Muscle of arm (tissue), 14 donors: ENCODE results near the gene ATRX. TPM values are rescaled to one million over a fixed set of nuclear protein-coding genes. Genes with fewer than 3 reads are reported as not detected.
A peak's percentile ranks its signal among the peaks of the same experiment; 100 is the strongest.
"Not testable (repeated sequence)": the region's sequence is repeated elsewhere in the genome, so short reads cannot be mapped to it uniquely, and the experiment has no call there.

Source experiments
- DNase-seq: peaks from one replicate; pipeline ENCODE4 v3.0.0-alpha.2; 2013
- long read RNA-seq, 11 donors: transcript quantifications; one replicate each; lab custom pipeline, GENCODE V29; 2026
- polyA plus RNA-seq, 12 donors: library from polyadenylated mRNA; unstranded; fragments of 120-200 nt; gene quantifications; one replicate each; pipeline ENCODE4 v1.2.1, GENCODE V29; 2013; ENCODE audit not compliant: insufficient read length in 12 of 12

The ATRX gene
- polyA plus RNA-seq: 100 to 1,000 TPM in 1 of 12 donors, 10 to 100 TPM in 11; 48.2 to 306 (median 59.9) TPM
- long read RNA-seq, donor 1, partial matches to known transcripts: 18 of 26 reads
- long read RNA-seq, donor 1, other reads (novel, unspliced or antisense): 0 of 26 reads
- long read RNA-seq, donor 2, transcript ATRX-207 (2 exons, 2,967 nt): major isoform, 7 of 52 reads
- long read RNA-seq, donor 2, partial matches to known transcripts: 43 of 52 reads
- long read RNA-seq, donor 2, other reads (novel, unspliced or antisense): 0 of 52 reads
- long read RNA-seq, donor 3, partial matches to known transcripts: 31 of 33 reads
- long read RNA-seq, donor 3, other reads (novel, unspliced or antisense): 0 of 33 reads
- long read RNA-seq, donor 4, partial matches to known transcripts: 8 of 11 reads
- long read RNA-seq, donor 4, other reads (novel, unspliced or antisense): 0 of 11 reads
- long read RNA-seq, donor 5, transcript ATRX-207 (2 exons, 2,967 nt): major isoform, 26 of 81 reads
- long read RNA-seq, donor 5, partial matches to known transcripts: 54 of 81 reads
- long read RNA-seq, donor 5, other reads (novel, unspliced or antisense): 0 of 81 reads
- long read RNA-seq, donor 6, transcript ATRX-207 (2 exons, 2,967 nt): major isoform, 6 of 14 reads
- long read RNA-seq, donor 6, partial matches to known transcripts: 6 of 14 reads
- long read RNA-seq, donor 6, other reads (novel, unspliced or antisense): 0 of 14 reads
- long read RNA-seq, donor 7, partial matches to known transcripts: 5 of 8 reads
- long read RNA-seq, donor 7, other reads (novel, unspliced or antisense): 0 of 8 reads
- long read RNA-seq, donor 8, transcript ATRX-207 (2 exons, 2,967 nt): major isoform, 11 of 70 reads
- long read RNA-seq, donor 8, partial matches to known transcripts: 56 of 70 reads
- long read RNA-seq, donor 8, other reads (novel, unspliced or antisense): 0 of 70 reads
- long read RNA-seq, donor 9, partial matches to known transcripts: 16 of 20 reads
- long read RNA-seq, donor 9, other reads (novel, unspliced or antisense): 0 of 20 reads
- long read RNA-seq, donor 10, partial matches to known transcripts: 34 of 39 reads
- long read RNA-seq, donor 10, other reads (novel, unspliced or antisense): 0 of 39 reads
- long read RNA-seq, donor 11, transcript ATRX-207 (2 exons, 2,967 nt): major isoform, 6 of 50 reads
- long read RNA-seq, donor 11, partial matches to known transcripts: 41 of 50 reads
- long read RNA-seq, donor 11, other reads (novel, unspliced or antisense): 0 of 50 reads

GRCh38 chrX:77785486-77786364 lies at the start of gene ATRX:
Gene ATRX (minus strand): TSS chrX:77786216. CDS start chrX:77786001, 215 bp downstream.
- DNase-seq: peak; percentile 69

GRCh38 chrX:77831544-77831943 lies 45.5 kb upstream of the ATRX start:
- DNase-seq: not testable (repeated sequence)

GRCh38 chrX:77821989-77822388 lies 36.0 kb upstream of the ATRX start:
- not testable (repeated sequence) for DNase-seq

GRCh38 chrX:77820091-77820727 lies 34.2 kb upstream of the ATRX start:
- peak; percentile 27 for DNase-seq

DNA sequence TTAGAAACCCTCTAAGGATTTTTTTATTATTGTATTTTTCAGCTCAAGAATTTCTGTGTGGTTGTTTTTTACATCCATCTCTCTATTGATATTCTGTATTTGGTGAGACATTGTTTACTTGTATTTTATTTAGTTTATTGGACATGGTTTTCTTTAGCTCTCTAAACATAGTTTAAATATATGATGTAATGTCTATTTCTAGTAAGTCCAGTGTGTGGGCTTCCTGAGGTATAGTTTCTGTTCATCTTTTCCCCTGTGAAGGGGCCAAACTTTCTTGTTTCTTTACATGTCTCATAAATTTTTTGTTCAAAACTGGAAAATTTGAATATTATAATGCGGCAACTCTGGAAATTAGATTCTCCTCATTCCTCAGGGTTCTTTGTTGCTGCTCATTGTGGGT lies 28.2 kb upstream of the ATRX start:
- DNase-seq: no peak

GRCh38 chrX:77802201-77802600 lies 16.2 kb upstream of the ATRX start:
- DNase-seq: no peak

DNA sequence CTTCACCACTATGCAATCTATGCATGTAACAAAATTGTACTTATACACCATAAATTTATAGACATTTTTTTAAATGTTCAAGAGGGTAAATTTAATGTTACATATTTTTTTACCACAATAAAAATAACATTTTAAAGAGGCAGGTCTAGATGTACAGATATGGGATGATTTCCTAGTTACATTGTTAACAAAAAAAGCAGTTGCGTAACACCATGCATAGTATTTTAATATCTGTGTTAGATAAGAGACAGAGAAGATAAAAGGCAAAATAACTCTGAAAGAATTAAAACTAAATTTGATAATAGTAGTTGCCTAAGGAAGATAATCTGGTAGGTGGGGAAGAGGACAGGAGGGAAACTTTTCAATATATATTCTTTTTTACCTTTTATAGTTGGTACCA lies 9.1 kb upstream of the ATRX start:
- DNase-seq: no peak

GRCh38 chrX:77793946-77794345 lies 7.9 kb upstream of the ATRX start:
- no peak for DNase-seq

- DNase-seq: no peak
Observed at GRCh38 chrX:77788050-77788449, 2.0 kb upstream of the ATRX start.

- no peak for DNase-seq
Observed at GRCh38 chrX:77786365-77786680, 307 bp upstream of the ATRX start.

GRCh38 chrX:77779695-77780094 lies 6.3 kb downstream of the ATRX start:
- DNase-seq: no peak

DNA sequence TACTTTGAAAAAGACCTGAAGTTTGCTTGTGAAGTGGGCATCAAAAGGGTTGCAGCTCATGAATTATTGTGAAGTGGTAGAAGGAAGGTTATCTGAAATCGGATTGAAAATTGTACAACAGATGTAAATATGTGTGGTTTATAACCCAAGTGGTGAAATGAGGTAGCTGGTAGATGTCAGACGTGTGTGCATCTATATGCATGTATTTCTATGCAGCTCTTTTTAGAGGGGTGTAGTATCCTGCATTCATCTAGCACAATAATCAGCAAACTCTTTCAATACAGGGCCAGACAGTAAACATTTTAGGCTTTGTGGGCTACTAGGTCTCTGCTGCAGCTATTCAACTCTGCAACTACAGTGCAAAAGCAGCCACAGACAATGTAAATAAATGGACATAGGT lies 9.4 kb downstream of the ATRX start:
- DNase-seq: no peak

DNA sequence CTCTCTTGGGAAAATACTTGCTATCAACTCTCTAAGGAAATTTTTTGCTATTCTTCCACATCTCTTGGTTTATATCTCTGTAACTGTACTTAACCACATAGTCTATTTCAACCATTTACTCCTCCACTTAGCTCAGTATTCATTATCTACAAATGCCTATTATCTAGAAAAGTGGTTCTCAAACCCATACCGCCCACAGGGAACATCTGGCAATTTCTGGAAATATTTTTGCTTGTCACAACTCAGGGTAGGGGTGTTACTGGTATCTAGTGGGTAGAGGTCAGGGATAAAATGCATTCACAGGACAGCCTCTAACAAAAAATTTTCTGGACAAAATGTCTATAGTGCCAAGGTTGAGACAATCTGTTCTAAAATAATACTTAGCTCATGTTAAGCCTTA lies 14.4 kb downstream of the ATRX start:
- no peak for DNase-seq

GRCh38 chrX:77768787-77769186 lies 17.2 kb downstream of the ATRX start:
- no peak for DNase-seq

- DNase-seq: not testable (repeated sequence)
Observed at GRCh38 chrX:77766212-77766611, 19.8 kb downstream of the ATRX start.

DNA sequence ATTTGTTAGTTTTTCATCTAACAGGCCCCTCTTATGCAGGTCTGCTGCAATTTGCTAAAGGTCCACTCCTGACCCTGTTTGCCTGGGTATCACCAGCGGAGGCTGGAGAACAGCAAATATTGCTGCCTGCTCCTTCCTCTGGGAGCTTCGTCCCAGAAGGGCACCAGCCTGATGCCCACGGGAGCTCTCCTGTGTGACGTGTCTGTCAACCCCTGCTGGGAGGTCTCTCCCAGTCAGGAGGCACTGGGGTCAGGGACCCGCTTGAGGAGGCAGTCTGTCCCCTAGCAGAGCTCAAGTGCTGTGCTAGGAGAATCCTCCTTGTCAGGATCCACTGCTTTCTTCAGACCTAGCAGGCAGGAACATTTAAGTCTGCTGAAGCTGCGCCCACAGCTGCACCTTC lies 30.5 kb downstream of the ATRX start:
- DNase-seq: no peak

GRCh38 chrX:77753942-77754341 lies 32.1 kb downstream of the ATRX start:
- DNase-seq: not testable (repeated sequence)

DNA sequence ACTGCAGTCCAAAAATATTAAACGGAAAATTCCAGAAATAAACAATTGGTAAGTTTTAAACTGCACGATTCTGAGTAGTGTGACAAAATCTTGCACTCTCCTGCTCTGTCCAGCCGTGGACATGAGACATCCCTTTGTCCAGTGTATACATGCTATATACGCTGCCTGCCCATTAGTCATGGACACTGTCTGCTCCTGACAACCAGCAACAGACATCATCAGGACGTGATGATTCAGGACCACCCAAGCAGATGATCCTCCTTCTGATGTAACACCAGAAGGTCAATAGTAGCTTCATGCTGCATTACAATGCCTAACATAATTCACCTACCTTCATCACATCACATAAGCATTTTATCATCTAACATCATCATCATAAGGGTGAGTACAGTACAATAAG lies 36.3 kb downstream of the ATRX start:
- DNase-seq: no peak

DNA sequence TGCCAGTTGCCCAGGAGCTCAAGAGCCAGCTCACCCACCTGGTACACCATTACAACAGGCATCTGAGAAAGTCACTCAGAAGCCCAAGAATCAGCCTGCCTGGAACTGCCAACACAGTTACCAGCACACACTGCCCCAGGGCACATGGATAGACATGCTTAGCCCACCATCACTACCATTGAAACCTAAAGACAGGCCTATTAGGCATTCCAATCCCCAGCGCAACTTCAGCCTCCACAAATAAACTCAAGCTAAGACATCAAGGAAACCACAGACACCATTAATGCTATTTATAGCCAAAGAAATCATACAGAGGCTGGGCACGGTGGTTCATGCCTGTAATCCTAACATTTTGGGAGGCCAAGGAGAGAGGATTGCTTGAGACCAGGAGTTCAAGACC lies 42.3 kb downstream of the ATRX start:
- no peak for DNase-seq

DNA sequence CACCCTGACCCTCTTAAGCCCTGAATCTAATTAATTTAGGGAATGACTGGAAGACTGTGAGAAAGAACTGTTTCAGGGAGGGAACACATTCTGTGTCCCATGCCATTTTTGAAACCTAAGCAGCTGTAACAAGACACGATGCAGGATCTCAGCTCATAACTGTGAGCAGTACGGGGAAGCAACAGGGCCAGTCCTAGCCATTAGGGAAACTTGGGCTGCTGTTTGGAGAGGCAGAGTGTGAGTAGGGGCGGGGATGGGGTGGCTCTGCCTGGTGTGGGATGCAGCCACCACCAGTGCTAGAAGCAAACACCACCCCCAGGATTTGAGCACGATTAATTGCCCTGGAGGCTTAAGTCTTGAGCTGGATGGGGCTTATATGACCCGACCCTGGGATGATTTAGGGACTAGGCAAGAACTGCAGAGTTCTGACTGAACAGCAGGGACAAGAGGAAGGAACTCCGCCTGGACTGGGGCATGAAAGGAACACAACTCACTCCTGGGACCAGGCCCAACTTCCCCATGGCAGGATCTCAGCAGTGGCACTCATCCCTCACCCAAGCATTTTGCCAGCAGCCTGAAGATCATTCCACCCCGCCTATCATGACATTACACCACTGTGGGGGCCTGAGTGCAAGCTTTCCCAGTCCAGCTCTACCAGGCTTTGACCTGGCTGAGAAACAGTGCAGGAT lies 43.1 kb downstream of the ATRX start:
- no peak for DNase-seq
